ENCODE data around the gene CAMK2A. TPM values are rescaled to one million over a fixed set of nuclear protein-coding genes. Genes with fewer than 3 reads are reported as not detected.

The CAMK2A gene
- total and polyA plus RNA-seq, 9 donors = 0.12 to 1.3 (median 0.62) TPM

DNA sequence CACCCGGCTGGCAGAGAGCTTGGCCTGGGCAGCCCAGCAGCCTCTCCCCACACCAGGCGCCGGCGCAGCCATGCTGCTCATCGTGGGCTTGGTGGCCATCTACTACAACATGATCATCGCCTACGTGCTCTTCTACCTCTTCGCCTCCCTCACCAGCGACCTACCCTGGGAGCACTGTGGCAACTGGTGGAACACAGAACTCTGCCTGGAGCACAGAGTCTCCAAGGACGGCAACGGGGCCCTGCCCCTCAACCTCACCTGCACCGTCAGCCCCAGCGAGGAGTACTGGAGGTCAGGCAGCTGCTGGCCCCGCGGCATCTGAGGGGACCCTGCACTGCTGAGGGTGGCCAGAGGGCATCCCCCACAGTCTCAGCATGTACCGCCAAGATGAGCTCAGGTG is 92.6 kb downstream of the CAMK2A start:
- Histone ChIP-seq H3K36me3 (no peaks in the 10 kb centered on the region), H3K4me1 (ENCODE audit: insufficient read depth) (no peaks in the 10 kb centered on the region), H3K4me3 (no peak overlapping the region), H3K27ac (no peak overlapping the region), H3K27me3 (no peaks in the 10 kb centered on the region), H3K9me3 (no peaks in the 10 kb centered on the region)
- TF ChIP-seq POLR2A (IDR thresholded peaks at IDR 0.05) = no peak
- TF ChIP-seq, protein P1, sequence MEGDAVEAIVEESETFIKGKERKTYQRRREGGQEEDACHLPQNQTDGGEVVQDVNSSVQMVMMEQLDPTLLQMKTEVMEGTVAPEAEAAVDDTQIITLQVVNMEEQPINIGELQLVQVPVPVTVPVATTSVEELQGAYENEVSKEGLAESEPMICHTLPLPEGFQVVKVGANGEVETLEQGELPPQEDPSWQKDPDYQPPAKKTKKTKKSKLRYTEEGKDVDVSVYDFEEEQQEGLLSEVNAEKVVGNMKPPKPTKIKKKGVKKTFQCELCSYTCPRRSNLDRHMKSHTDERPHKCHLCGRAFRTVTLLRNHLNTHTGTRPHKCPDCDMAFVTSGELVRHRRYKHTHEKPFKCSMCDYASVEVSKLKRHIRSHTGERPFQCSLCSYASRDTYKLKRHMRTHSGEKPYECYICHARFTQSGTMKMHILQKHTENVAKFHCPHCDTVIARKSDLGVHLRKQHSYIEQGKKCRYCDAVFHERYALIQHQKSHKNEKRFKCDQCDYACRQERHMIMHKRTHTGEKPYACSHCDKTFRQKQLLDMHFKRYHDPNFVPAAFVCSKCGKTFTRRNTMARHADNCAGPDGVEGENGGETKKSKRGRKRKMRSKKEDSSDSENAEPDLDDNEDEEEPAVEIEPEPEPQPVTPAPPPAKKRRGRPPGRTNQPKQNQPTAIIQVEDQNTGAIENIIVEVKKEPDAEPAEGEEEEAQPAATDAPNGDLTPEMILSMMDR (IDR thresholded peaks at IDR 0.05) = no peak
- no peak for TF ChIP-seq EP300 (IDR thresholded peaks at IDR 0.05)
- DNase-seq = no peak
- intact Hi-C loops (cut with DNase I) = no loop called here
- WGBS, 3 donors = 91 to 93% (median 92%) methylated on average over 16 of the region's 16 CpGs

DNA sequence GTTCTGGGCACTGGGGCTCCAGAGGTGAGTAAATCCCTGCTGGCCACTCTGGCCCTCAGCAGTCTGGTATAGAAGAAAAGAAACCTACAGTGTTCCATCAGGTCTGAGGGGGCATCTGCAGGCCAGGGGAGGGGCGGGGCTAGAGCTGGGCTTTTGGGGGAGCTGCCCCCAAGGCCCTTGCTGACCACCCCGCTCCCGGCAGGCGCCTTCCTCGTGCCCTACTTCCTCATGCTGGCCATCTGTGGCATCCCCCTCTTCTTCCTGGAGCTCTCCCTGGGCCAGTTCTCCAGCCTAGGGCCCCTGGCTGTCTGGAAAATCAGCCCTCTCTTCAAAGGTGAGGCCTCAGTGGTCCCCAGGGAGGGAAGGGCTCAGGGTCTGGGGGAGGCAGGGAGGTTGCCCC is 93.1 kb downstream of the CAMK2A start:
- no peak overlapping the region for H3K4me3 ChIP-seq
- WGBS, 3 donors = 75 to 94% (median 79%) methylated on average over 5 of the region's 5 CpGs
- H3K36me3 ChIP-seq = no peaks in the 10 kb centered on the region
- no peaks in the 10 kb centered on the region for H3K4me1 ChIP-seq (ENCODE audit: insufficient read depth)
- intact Hi-C loops (cut with DNase I) = no loop called here
- no peaks in the 10 kb centered on the region for H3K27me3 ChIP-seq
- no peak for DNase-seq
- H3K9me3 ChIP-seq = no peaks in the 10 kb centered on the region
- TF ChIP-seq POLR2A (IDR thresholded peaks at IDR 0.05) = no peak
- no peak for TF ChIP-seq EP300 (IDR thresholded peaks at IDR 0.05)
- TF ChIP-seq, protein P1 (IDR thresholded peaks at IDR 0.05) = no peak
- H3K27ac ChIP-seq = no peak overlapping the region

DNA sequence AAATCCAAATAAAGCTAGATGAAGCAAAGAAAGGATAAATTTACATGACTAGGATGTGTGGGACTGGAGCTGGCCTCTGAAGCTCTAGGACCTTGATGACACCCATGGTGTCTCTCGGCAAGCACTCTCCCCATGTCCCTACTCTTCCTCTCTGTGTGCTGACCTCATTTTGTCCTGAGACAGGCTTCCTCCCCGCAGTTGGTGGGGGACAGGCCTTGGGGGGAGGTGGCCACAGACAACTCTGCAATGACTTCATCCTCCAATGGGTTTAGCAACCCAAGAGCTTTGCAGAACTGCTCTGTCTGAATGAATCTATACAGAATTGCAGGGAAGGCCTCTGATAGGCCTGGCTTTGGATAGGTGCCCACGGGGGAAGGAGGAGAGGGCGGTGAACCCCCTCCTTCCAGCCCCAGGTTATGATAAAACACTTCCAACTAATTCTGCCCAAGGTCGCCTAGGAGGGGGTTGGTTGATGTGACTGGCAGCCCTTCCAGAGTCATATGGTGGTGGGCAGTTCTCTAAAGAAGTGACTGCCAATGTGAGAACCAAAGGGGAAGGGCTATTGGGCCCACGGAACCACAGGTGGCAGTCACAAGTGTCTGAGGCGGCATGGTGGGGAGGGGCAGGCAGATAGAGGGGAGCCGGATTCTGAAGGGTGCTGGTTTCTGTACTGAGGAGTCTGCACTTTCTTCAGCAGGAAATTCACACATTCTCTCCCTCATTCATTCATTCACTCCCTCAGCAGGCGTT is 93.7 kb downstream of the CAMK2A start:
- Histone ChIP-seq H3K36me3 (no peaks in the 10 kb centered on the region), H3K9me3 (no peaks in the 10 kb centered on the region), H3K27ac (no peak overlapping the region), H3K27me3 (no peaks in the 10 kb centered on the region), H3K4me1 (ENCODE audit: insufficient read depth) (no peaks in the 10 kb centered on the region), H3K4me3 (no peak overlapping the region)
- TF ChIP-seq EP300 (IDR thresholded peaks at IDR 0.05) (no peak), POLR2A (IDR thresholded peaks at IDR 0.05) (no peak)
- TF ChIP-seq, protein P1 (IDR thresholded peaks at IDR 0.05) = no peak
- 73 to 77% (median 75%) methylated on average over 9 of the region's 9 CpGs for WGBS, 3 donors
- intact Hi-C loops (cut with DNase I) = no loop called here
- DNase-seq = no peak

DNA sequence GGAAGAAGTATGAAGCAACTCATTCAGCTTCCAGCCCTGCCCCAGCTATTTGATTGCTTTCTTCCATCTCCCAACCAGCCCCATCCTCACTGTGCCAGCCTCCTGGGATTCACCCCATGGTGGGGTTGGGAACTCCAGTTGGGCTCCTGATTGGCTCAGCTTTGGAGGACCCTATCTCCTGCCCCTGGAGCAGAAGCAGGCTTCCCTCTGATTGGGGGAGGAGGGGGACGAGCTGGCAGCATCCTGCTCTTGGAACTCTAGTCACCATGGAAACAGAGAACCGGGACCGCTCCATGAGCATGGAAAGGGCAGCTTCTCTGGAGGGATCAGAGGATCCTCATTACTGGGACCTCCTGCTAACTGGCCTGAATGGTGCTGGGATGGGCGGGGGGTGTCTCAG is 97.1 kb downstream of the CAMK2A start:
- intact Hi-C loops (cut with DNase I) = no loop called here
- Histone ChIP-seq H3K4me1 (ENCODE audit: insufficient read depth) (no peaks in the 10 kb centered on the region), H3K4me3 (no peak overlapping the region), H3K27ac (no peak overlapping the region), H3K27me3 (no peaks in the 10 kb centered on the region), H3K9me3 (no peaks in the 10 kb centered on the region), H3K36me3 (no peaks in the 10 kb centered on the region)
- DNase-seq = no peak
- TF ChIP-seq EP300 (IDR thresholded peaks at IDR 0.05) = no peak
- TF ChIP-seq, protein P1 (IDR thresholded peaks at IDR 0.05) = no peak
- no peak for TF ChIP-seq POLR2A (IDR thresholded peaks at IDR 0.05)
- WGBS, 3 donors = 64 to 71% (median 68%) methylated on average over 4 of the region's 4 CpGs
